Stimulated activated CD4-positive, alpha-beta T cell treated with anti-CD3 and anti-CD28 coated beads, Interleukin-12 subunit alpha, Interleukin-12 subunit beta, amount 100 ng/mL, for 4 hours (primary cell): ENCODE measurements around the gene AIF1.
"Not testable (repeated sequence)": the region's sequence is repeated elsewhere in the genome, so short reads cannot be mapped to it uniquely, and the experiment has no call there.

ENCODE experiments used
- DNase-seq: peaks from one replicate; pipeline ENCODE4 v3.0.0-alpha.2; 2020

The AIF1 gene

GRCh38 chr6:31580807-31581433, 34.1 kb upstream of the AIF1 start:
- peak; percentile 90 for DNase-seq

GRCh38 chr6:31581434-31582229, 33.4 kb upstream of the AIF1 start:
- DNase-seq: no peak

- no peak for DNase-seq
Observed at GRCh38 chr6:31582230-31582643, 32.8 kb upstream of the AIF1 start, which contains the start of gene LTB. LTB (minus strand) TSS chr6:31582424; CDS start chr6:31582417, 7 bp downstream.

DNA sequence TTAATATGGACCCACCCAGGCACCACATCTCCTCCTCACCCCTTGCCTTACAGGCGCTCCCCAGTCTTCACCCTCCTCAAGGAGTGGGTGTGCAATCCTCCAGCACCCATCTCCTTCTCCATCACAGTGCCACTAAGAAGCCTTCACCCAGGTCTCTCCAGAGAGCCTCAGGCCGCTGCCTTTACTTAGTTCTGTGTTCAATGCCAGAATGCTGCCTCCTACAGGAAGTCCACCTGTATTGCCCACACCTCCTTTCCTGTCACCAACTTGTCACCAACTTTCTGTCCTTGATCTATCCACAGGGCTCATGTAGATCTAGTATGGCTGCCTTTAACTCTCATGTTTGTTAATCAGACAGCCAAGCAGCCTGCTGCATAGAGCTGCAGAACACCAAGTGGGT, 29.5 kb upstream of the AIF1 start:
- no peak for DNase-seq

DNA sequence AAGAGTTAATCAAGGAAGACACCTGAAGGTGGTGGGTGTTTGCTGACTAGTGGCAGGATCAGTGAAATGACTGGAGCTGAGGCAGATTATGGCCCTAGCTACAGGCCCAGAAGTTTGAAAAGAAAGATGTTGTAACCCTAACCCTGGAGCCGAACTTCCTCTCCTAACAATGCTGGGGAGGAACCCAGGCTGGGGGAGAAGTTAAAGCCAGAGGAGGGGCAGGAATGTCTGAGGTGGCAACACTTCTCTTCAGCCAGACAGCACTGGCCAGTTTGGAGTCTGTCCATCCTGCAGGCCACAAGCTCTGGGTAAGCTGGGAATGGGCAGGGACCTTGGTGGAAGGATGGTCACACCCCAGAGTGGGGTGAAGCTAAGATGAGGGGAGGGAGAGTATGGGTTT, 29.0 kb upstream of the AIF1 start, which contains the start of gene LST1:
LST1 (plus strand) TSS at position 270 of the 400 bp plus-strand sequence. CDS start 1,023 bp downstream, outside the sequence.
- DNase-seq: no peak

- DNase-seq: no peak
Observed at GRCh38 chr6:31586599-31587281, 28.3 kb upstream of the AIF1 start.

- no peak for DNase-seq
Observed at GRCh38 chr6:31587791-31588777, 26.9 kb upstream of the AIF1 start.

- no peak for DNase-seq
Observed at GRCh38 chr6:31588871-31589650, 26.0 kb upstream of the AIF1 start.

DNA sequence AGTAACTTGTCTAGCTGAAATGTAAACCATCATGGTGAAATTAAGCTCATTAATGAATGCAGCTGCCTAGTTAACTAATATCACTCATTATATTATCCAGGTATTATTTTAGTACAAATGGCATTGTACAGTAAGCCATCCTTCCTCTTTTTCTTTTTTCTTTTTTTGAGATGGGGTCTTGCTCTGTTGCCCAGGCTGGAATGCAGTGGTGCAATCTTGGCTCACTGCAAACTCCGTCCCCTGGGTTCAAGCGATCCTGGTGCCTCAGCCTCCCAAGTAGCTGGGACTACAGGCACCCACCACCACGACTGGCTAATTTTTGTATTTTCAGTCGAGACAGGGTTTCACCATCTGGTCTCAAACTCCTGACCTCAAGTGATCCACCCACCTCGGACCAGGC, 24.3 kb upstream of the AIF1 start:
- DNase-seq: not testable (repeated sequence)

GRCh38 chr6:31592396-31592771, 22.6 kb upstream of the AIF1 start:
- DNase-seq: no peak

DNA sequence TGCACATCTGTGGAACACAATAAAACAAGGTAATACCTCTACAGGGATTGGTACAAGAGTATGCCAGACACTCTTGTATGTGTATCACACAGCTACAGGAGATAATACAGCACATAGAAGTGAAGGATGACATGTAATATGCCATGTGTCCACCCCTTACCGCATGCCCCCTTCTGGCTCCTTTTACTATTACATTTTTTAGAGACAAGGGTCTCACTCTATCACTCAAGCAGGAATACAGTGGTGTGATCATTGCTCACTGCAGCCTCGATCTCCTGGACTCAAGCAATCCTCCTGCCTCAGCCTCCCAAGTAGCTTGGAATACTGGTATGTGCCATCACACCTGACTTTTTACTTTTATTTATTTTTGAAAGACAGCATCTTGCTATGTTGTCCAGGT, 18.0 kb upstream of the AIF1 start:
- DNase-seq: no peak

DNA sequence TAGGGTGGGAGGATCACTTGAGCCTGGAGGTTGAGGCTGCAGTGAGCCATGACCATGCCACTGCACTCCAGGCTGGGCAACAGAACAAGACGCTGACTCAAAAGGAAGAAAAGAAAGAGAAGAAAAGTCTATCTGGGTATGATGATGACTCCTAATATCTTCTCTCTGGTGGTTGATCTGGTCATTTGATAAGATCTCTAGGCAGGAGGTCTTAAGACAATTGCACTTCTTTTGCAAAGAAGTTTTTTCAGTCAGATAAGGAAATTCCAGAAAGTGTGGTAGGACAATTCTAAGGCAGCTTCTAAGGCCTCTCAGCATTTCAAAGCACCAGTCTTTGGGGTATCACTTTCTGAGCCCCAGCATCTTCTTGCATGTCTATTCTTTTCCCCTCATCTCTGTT, 7.7 kb upstream of the AIF1 start:
- DNase-seq: no peak

GRCh38 chr6:31609519-31610406, 5.3 kb upstream of the AIF1 start:
- no peak for DNase-seq

GRCh38 chr6:31610968-31611367, 4.1 kb upstream of the AIF1 start:
- DNase-seq: no peak

DNA sequence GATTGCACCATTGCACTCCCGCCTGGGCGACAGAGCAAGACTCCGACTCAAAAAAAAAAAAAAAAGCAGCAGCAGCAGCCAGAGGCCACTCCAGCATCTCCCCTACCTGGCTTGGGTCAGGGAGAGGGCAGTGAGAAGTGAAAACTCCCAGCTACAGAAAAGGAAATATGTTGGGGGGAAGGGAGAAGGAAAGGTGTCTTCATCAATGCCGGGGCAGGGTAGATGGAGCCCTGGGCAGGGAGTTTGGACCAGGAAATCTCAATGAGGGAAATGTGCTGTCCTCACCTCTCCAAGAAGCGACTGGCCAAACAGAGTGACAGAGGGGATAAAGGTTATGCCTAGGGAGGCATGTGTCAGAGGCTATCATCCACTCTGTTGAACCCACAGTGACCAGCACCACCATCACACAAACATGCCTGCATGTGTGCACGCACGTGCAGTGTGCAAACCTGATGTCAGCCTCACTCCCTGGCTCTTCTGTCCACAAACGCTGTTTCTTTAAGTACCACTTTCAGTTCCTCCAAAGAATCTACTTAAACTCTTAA, 887 bp upstream of the AIF1 start:
- DNase-seq: no peak

GRCh38 chr6:31615748-31616147, 714 bp downstream of the AIF1 start:
- DNase-seq: peak; percentile 28

- no peak for DNase-seq
Observed at GRCh38 chr6:31617010-31617409, 2.0 kb downstream of the AIF1 start.

DNA sequence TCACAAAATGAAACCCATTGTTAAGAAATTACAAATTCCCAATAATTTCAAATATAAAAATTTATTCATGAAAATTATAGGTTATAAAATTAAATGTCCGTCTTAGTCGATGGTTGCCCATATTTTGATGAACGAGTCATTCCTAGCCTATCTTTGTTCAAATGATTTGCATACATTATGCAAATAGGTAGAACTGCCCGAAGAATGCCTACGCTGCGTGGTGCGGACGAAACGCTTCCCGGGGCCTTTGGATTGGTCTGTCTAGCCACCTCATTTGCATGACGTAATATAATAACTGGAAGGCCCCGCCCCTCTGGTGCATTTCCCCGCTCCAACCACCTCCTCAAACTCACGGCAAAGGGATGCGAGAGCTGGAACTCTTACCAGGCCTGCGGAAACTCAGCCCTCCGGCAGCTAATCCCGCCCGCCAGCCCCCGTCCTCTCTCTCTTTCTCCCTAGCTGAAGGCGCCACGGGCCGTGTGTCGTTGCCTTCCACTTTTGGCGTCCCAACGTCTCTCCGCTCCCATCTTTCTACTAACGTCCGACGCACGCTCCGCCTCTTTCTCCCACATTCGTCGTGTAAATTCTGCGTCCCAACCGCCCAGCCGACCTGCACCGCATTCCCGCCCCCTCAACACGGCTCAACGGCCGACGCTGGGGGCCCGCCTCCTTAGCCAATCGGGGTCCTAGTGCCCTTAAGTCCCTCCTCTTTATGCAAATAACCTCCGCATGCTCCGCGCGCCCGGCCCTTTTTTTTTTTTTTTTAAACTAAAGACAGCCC, 5.0 kb downstream of the AIF1 start:
- peak; percentile 93 for DNase-seq

DNA sequence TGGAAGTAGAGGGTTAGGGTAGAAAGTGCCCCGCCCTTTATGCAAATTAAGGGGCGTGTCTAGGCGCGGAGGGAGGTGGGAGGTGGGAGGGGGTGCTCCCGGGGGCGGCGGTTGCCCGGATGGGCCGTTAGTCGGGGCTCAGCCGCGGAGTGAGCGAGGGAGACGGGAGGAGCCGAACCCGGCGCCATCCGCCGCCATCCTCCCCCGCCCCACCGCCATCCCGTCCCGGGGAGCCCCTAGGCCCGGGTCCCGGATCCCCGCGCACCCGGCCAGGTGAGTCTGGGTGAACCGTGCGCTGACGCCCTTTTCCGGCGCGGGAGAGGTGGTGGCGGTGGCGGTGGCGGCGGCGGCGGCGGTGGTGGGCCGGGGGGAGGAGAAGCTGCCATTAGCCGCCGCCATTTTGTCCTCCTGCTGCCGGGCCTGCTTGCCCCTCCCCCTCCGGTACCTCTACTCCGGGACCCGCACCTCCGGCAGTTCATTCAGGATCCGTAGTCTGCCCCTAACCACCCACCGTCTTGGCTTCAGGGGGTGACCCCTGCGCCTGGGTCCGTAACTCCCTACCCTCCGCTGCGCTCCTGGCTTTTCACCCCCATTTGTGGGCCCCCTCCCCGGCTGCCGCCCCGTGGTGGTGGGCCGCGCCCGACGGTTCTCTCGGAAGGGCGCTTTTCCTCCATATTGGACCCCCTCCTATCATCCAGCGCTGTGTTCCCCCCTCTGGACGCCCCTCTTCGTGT, 5.7 kb downstream of the AIF1 start, which contains the start of gene PRRC2A:
PRRC2A (plus strand) TSS at position 130 of the 734 bp plus-strand sequence. CDS start 2,075 bp downstream, outside the sequence.
- DNase-seq: peak; percentile 94
